ENCODE data around the gene CAMK2G.
"Not testable (repeated sequence)": the region's sequence is repeated elsewhere in the genome, so short reads cannot be mapped to it uniquely, and the experiment has no call there.

CAMK2G gene

DNA sequence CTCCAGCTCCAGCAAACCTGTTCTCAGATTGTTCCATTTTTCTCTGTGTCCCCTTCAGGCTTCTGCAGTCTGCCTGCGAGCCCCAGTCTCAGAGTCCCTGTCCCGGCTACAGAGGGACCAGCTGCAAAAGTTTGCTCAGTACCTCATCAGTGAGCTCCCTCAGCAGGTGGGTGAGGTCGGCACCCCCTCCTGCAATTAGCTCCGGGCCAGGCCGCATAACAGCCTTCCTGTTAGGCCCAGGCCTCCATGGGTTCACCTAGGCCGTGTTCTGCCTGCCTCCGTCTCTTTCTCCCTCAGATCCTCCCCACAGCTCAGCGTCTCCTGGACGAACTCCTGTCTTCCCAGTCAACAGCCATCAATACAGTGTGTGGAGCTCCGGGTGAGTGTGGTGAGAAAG is 84.7 kb downstream of the CAMK2G start:
- no peaks in the 10 kb centered on the region for H4K20me1 ChIP-seq (ENCODE audit: insufficient read depth, low read length)
- peaks cover 14% of the 10 kb centered on the region for H3K4me1 ChIP-seq (ENCODE audit: insufficient read depth, low read length, severe bottlenecking)
- no peak overlapping the region for H3K4me2 ChIP-seq (ENCODE audit: low read length)
- H3F3A ChIP-seq (ENCODE audit: insufficient read depth, low read length): no peaks in the 10 kb centered on the region
- peaks cover 55% of the 10 kb centered on the region for H3K36me3 ChIP-seq (ENCODE audit: insufficient read depth, low read length)
- H3K9me2 ChIP-seq (ENCODE audit: low read depth, low read length): no peaks in the 10 kb centered on the region
- peaks cover 6% of the 10 kb centered on the region; the same call in 1 of the 2 replicates for H3K79me2 ChIP-seq (ENCODE audit: insufficient read depth, low read length)
- H2AFZ ChIP-seq (ENCODE audit: low read length): no peak overlapping the region
- H3K27me3 ChIP-seq (ENCODE audit: insufficient read depth, low read length): no peaks in the 10 kb centered on the region
- H3K27ac ChIP-seq (ENCODE audit: low read depth, low read length, poor library complexity, severe bottlenecking): no peak overlapping the region
- H3K9me3 ChIP-seq (ENCODE audit: low read length): no peaks in the 10 kb centered on the region
- TF ChIP-seq, protein P1, sequence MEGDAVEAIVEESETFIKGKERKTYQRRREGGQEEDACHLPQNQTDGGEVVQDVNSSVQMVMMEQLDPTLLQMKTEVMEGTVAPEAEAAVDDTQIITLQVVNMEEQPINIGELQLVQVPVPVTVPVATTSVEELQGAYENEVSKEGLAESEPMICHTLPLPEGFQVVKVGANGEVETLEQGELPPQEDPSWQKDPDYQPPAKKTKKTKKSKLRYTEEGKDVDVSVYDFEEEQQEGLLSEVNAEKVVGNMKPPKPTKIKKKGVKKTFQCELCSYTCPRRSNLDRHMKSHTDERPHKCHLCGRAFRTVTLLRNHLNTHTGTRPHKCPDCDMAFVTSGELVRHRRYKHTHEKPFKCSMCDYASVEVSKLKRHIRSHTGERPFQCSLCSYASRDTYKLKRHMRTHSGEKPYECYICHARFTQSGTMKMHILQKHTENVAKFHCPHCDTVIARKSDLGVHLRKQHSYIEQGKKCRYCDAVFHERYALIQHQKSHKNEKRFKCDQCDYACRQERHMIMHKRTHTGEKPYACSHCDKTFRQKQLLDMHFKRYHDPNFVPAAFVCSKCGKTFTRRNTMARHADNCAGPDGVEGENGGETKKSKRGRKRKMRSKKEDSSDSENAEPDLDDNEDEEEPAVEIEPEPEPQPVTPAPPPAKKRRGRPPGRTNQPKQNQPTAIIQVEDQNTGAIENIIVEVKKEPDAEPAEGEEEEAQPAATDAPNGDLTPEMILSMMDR (IDR thresholded peaks at IDR 0.05; ENCODE audit: low read length): no peak
- no peak for TF ChIP-seq EZH2 (IDR thresholded peaks at IDR 0.05; ENCODE audit: borderline replicate concordance, low read length)
- H3K9ac ChIP-seq (ENCODE audit: low read length): no peak overlapping the region
- no peak overlapping the region for H3K4me3 ChIP-seq (ENCODE audit: low read depth, low read length, poor library complexity, severe bottlenecking)

DNA sequence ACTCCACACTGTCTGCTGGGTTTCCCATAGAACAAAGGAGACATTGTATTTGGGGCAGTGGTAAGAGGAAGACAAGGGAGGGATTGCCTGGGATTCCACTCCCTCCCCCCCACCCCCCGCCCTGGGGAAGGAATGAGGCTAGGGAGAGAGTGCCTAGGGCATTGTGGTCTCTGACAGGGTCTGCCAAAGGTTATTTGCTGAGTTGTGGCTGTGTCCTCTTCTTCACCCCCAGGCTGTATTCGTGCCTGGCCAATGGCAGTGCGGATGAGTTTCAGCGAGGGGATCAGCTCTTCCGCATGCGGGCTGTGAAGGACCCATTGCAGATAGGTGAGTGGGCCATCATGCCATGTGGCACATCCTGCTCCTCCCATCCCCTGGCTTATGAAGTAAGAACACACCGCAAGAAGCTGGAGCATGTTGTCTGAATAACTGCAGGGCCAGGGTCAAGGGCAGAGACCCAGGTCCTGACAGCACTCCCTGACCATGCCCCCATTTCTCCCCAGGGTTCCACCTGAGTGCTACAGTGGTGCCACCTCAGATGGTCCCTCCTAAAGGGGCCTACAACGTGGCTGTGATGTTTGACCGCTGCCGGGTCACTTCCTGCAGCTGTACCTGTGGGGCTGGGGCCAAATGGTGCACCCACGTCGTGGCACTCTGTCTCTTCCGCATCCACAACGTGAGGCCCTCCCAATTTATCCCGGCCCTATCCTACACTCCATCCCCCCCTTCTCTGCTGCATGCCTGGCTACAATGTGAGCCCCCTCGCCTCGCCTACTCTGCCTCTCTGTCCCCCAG is 85.3 kb downstream of the CAMK2G start:
- Histone ChIP-seq H4K20me1 (ENCODE audit: insufficient read depth, low read length) (no peaks in the 10 kb centered on the region), H3K79me2 (ENCODE audit: insufficient read depth, low read length) (peaks cover 7% of the 10 kb centered on the region; the same call in 1 of the 2 replicates), H3F3A (ENCODE audit: insufficient read depth, low read length) (no peaks in the 10 kb centered on the region), H3K9me2 (ENCODE audit: low read depth, low read length) (no peaks in the 10 kb centered on the region), H3K27me3 (ENCODE audit: insufficient read depth, low read length) (no peaks in the 10 kb centered on the region), H3K9me3 (ENCODE audit: low read length) (no peaks in the 10 kb centered on the region), H3K4me1 (ENCODE audit: insufficient read depth, low read length, severe bottlenecking) (peaks cover 20% of the 10 kb centered on the region), H3K4me3 (ENCODE audit: low read depth, low read length, poor library complexity, severe bottlenecking) (no peak overlapping the region), H3K4me2 (ENCODE audit: low read length) (no peak overlapping the region), H3K27ac (ENCODE audit: low read depth, low read length, poor library complexity, severe bottlenecking) (no peak overlapping the region), H2AFZ (ENCODE audit: low read length) (no peak overlapping the region), H3K9ac (ENCODE audit: low read length) (no peak overlapping the region), H3K36me3 (ENCODE audit: insufficient read depth, low read length) (peaks cover 50% of the 10 kb centered on the region)
- TF ChIP-seq, protein P1 (IDR thresholded peaks at IDR 0.05; ENCODE audit: low read length): no peak
- TF ChIP-seq EZH2 (IDR thresholded peaks at IDR 0.05; ENCODE audit: borderline replicate concordance, low read length): no peak

DNA sequence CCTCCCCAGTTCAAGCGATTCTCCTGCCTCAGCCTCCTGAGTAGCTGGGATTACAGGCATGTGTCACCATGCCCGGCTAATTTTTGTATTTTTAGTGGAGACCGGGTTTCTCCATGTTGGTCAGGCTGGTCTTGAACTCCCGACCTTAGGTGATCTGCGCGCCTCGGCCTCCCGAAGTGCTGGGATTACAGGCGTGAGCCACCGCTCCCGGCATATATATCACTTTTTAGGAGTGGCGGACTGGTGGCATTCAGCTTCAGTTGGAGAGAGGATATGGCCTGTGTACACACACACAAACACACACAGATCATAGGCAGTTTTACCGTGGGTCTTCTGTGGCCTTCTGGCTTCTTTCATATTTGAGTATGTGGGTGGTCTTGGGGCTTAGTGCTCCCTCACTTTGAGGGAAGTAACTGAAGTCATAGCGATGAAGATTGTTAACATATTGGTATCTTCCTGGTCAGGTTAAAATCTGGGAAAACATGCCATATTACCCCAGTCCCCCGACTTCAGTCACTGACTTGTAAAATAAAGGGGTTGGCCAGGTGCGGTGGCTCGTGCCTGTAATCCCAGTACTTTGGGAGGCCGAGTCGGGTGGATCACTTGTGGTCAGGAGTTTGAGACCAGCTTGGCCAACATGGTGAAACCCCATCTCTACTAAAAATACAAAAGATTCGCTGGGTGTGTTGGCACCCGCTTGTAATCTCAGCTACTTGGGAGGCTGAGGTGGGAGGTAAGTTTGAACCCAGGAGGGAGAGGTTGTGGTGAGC is 87.1 kb downstream of the CAMK2G start:
- not testable (repeated sequence) for H3K4me2 ChIP-seq (ENCODE audit: low read length); H3K27me3 ChIP-seq (ENCODE audit: insufficient read depth, low read length); H2AFZ ChIP-seq (ENCODE audit: low read length); H3F3A ChIP-seq (ENCODE audit: insufficient read depth, low read length); H4K20me1 ChIP-seq (ENCODE audit: insufficient read depth, low read length); H3K9ac ChIP-seq (ENCODE audit: low read length); H3K9me2 ChIP-seq (ENCODE audit: low read depth, low read length); H3K9me3 ChIP-seq (ENCODE audit: low read length); H3K4me3 ChIP-seq (ENCODE audit: low read depth, low read length, poor library complexity, severe bottlenecking); H3K27ac ChIP-seq (ENCODE audit: low read depth, low read length, poor library complexity, severe bottlenecking)
- peaks cover 33% of the 10 kb centered on the region for H3K36me3 ChIP-seq (ENCODE audit: insufficient read depth, low read length)
- peaks cover 25% of the 10 kb centered on the region for H3K79me2 ChIP-seq (ENCODE audit: insufficient read depth, low read length)
- peaks cover 35% of the 10 kb centered on the region for H3K4me1 ChIP-seq (ENCODE audit: insufficient read depth, low read length, severe bottlenecking)
